Mammary epithelial cell (primary cell): Measurements from ENCODE around the gene ETV3.

Source experiments
- CTCF ChIP-seq, 2 donors: IDR thresholded peaks in 1 of 2; conservative IDR thresholded peaks in 1 of 2; 2 replicates each; pipeline ENCODE4 v1.5.1; 2011 to 2012; ENCODE audit warnings: inconsistent platforms in 2 of 2, low read length in 2 of 2, mild to moderate bottlenecking in 2 of 2, control low read depth in 1 of 2, low read depth in 1 of 2; ENCODE audit not compliant: insufficient read depth in 1 of 2; ENCODE audit errors: extremely low read depth in 1 of 2
- EZH2 ChIP-seq: IDR thresholded peaks from 2 replicates; pipeline ENCODE4 v1.6.1; 2012; ENCODE audit warnings: low read length, inconsistent platforms, borderline replicate concordance

- no peak for TF ChIP-seq EZH2
- no peak for TF ChIP-seq CTCF (conservative IDR thresholded peaks at IDR 0.05 in 1 of 2, IDR thresholded peaks at IDR 0.05 in 1 of 2; ENCODE audit: extremely low read depth in 1 of 2, insufficient read depth in 1 of 2, low read depth in 1 of 2, low read length in 2 of 2)
Observed at GRCh38 chr1:157176591-157177121, 38.5 kb upstream of the ETV3 start.
